NCI-H69 (cell line): ENCODE measurements around the gene MED7.
"Not testable (repeated sequence)": the region's sequence is repeated elsewhere in the genome, so short reads cannot be mapped to it uniquely, and the experiment has no call there.

Experiments
- DNase-seq: peaks from one replicate; lab custom pipeline; 2025; lab: John Stamatoyannopoulos, UW

MED7 gene

GRCh38 chr5:157142317-157143126, at the start of gene MED7:
MED7 (minus strand) TSS chr5:157142865; CDS start chr5:157139431, 3,434 bp downstream.
- DNase-seq, result peak; percentile 100

GRCh38 chr5:157189223-157189622, 46.6 kb upstream of the MED7 start:
- DNase-seq, result no peak

- DNase-seq, result no peak
Observed at GRCh38 chr5:157188270-157188669, 45.6 kb upstream of the MED7 start.

- no peak for DNase-seq
Observed at GRCh38 chr5:157187046-157187754, 44.5 kb upstream of the MED7 start.

- no peak for DNase-seq
Observed at GRCh38 chr5:157186309-157187045, 43.8 kb upstream of the MED7 start.

- not testable (repeated sequence) for DNase-seq
Observed at GRCh38 chr5:157185122-157185521, 42.5 kb upstream of the MED7 start.

GRCh38 chr5:157184117-157184670, 41.5 kb upstream of the MED7 start:
- DNase-seq, result no peak

- DNase-seq, result no peak
Observed at GRCh38 chr5:157182143-157182757, 39.6 kb upstream of the MED7 start.

- DNase-seq, result no peak
Observed at GRCh38 chr5:157180374-157181264, 38.0 kb upstream of the MED7 start, which contains the start of gene ITK. ITK (plus strand) TSS chr5:157180840; CDS start chr5:157180978, 138 bp downstream.

- DNase-seq, result no peak
Observed at GRCh38 chr5:157178966-157179365, 36.3 kb upstream of the MED7 start.

- DNase-seq, result no peak
Observed at GRCh38 chr5:157177953-157178352, 35.3 kb upstream of the MED7 start.

- DNase-seq, result no peak
Observed at GRCh38 chr5:157175071-157175612, 32.5 kb upstream of the MED7 start.

- DNase-seq, result no peak
Observed at GRCh38 chr5:157172403-157172802, 29.7 kb upstream of the MED7 start.

GRCh38 chr5:157168286-157168685, 25.6 kb upstream of the MED7 start:
- DNase-seq, result no peak

GRCh38 chr5:157167214-157167621, 24.6 kb upstream of the MED7 start:
- DNase-seq, result no peak

GRCh38 chr5:157166214-157167213, 23.8 kb upstream of the MED7 start, which contains the start of gene GARIN3:
GARIN3 (minus strand) TSS chr5:157166264; CDS start chr5:157166168, 96 bp downstream.
- DNase-seq, result no peak

- peak; percentile 32 for DNase-seq
Observed at GRCh38 chr5:157165668-157166067, 23.0 kb upstream of the MED7 start.

- no peak for DNase-seq
Observed at GRCh38 chr5:157165261-157165660, 22.6 kb upstream of the MED7 start.

GRCh38 chr5:157164521-157164920, 21.9 kb upstream of the MED7 start:
- no peak for DNase-seq
